GM19099 (cell line): ENCODE data around the gene PEX16.

ENCODE experiments used
- POLR2A ChIP-seq: IDR thresholded peaks from 3 replicates; pipeline ENCODE4 v1.6.1; 2011; ENCODE audit warnings: low read depth; ENCODE audit not compliant: insufficient read length; ENCODE audit errors: extremely low read depth

Gene PEX16

GRCh38 chr11:45934580-45935318, 17.1 kb upstream of the PEX16 start:
- TF ChIP-seq POLR2A: no peak

- TF ChIP-seq POLR2A: no peak
These were observed 16.3 kb upstream of the PEX16 start for GRCh38 chr11:45933846-45934579.

- no peak for TF ChIP-seq POLR2A
These were observed 15.6 kb upstream of the PEX16 start for GRCh38 chr11:45933131-45933831.

GRCh38 chr11:45932217-45932616, 14.5 kb upstream of the PEX16 start:
- TF ChIP-seq POLR2A: no peak

- no peak for TF ChIP-seq POLR2A
These were observed 14.1 kb upstream of the PEX16 start for GRCh38 chr11:45931739-45932138.

- TF ChIP-seq POLR2A: no peak
These were observed 13.4 kb upstream of the PEX16 start for GRCh38 chr11:45930951-45931570.

- peak; percentile 19 for TF ChIP-seq POLR2A
These were observed 12.5 kb upstream of the PEX16 start for GRCh38 chr11:45930031-45930794.

GRCh38 chr11:45929486-45930030, 11.9 kb upstream of the PEX16 start:
- peak; percentile 33 for TF ChIP-seq POLR2A

GRCh38 chr11:45928535-45929215, 11.0 kb upstream of the PEX16 start:
- TF ChIP-seq POLR2A: no peak

GRCh38 chr11:45927684-45928413, 10.2 kb upstream of the PEX16 start:
- TF ChIP-seq POLR2A: no peak

- no peak for TF ChIP-seq POLR2A
These were observed 9.6 kb upstream of the PEX16 start for GRCh38 chr11:45927332-45927683.

- no peak for TF ChIP-seq POLR2A
These were observed 9.1 kb upstream of the PEX16 start for GRCh38 chr11:45926536-45927331.

GRCh38 chr11:45926001-45926401, 8.3 kb upstream of the PEX16 start:
- TF ChIP-seq POLR2A: no peak

- no peak for TF ChIP-seq POLR2A
These were observed 7.9 kb upstream of the PEX16 start for GRCh38 chr11:45925550-45925949.
